Gastrocnemius medialis (tissue), 4 donors: Measurements from ENCODE around the gene RRBP1.

Source experiments
- CTCF ChIP-seq, 5 experiments: fragments of 450-650 bp in 3 of 5; fragments of 200-600 bp in 2 of 5; sonication (generic) in 2 of 5; IDR thresholded peaks in 4 of 5; conservative IDR thresholded peaks in 1 of 5; 1 replicate in 4 of 5; 2 replicates in 1 of 5; pipeline ENCODE4 v1.5.1; 2016 to 2019; ENCODE audit warnings: antibody characterized with exemption in 5 of 5, mild to moderate bottlenecking in 3 of 5, moderate library complexity in 3 of 5
- POLR2A ChIP-seq, 2 donors: fragments of 450-650 bp; IDR thresholded peaks; one replicate each; pipeline ENCODE4 v1.6.1; 2017; ENCODE audit warnings: antibody characterized with exemption in 2 of 2, mild to moderate bottlenecking in 2 of 2, moderate library complexity in 2 of 2

- TF ChIP-seq POLR2A (IDR thresholded peaks at IDR 0.05): no peak
- TF ChIP-seq CTCF (IDR thresholded peaks at IDR 0.05 in 4 of 5, conservative IDR thresholded peaks at IDR 0.05 in 1 of 5): no peak
These were observed 46.5 kb downstream of the RRBP1 start for GRCh38 chr20:17635332-17636244.
